ENCODE results near the gene FGF13. TPM values are rescaled to one million over a fixed set of nuclear protein-coding genes. Genes with fewer than 3 reads are reported as not detected.

The FGF13 gene
- total RNA-seq, 1 experiment from 2014 or later: 17.1 TPM

DNA sequence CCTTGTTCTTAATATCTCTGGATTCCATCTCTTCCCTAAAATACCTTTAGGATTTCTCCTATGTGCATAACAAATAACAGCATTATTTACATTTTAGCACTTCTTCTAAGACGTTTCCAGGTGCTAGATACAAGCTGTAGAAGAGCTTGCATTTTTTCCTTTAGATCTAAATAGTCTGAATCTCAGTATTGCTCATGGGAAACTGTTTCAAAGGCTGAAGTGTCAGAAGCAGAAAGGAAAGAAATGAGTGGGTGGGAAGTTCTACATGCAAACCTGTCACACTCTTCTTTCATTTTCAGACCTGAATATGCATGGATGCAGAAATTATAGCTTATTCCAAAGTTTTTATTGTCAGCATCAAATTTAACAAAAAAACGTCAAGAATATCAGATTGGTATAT lies 41.8 kb downstream of the FGF13 start:
- no peak overlapping the region for H4K91ac ChIP-seq (ENCODE audit: insufficient read length, low read depth, low read length)
- H3K56ac ChIP-seq (ENCODE audit: insufficient read length, low read depth, low read length): no peak overlapping the region
- H2BK12ac ChIP-seq (ENCODE audit: insufficient read length, low read depth, low read length): no peak overlapping the region
- no peak overlapping the region for H4K8ac ChIP-seq (replicated peaks; ENCODE audit: insufficient read length, low read depth, low read length)
- Mint-ChIP-seq H3K4me3 (no peak overlapping the region; a peak in 2 of 5 replicates), H3K27ac (no peak overlapping the region; a peak in 1 of 7 replicates), H3K27me3 (ENCODE audit: low read depth) (no peaks in the 10 kb centered on the region), H3K9me3 (peaks cover 0 to 9% of the 10 kb centered on the region in 2 experiments; a peak in 1 of 5 replicates), H3K4me1 (peaks cover 19% of the 10 kb centered on the region in 2 experiments), H3K36me3 (ENCODE audit: insufficient read depth in 1 of 3, low read depth in 3 of 3) (no peaks in the 10 kb centered on the region)
- WGBS (ENCODE audit: extremely low coverage, insufficient read length, low lambda C conversion rate): no CpG with 5 or more reads among the region's 2 CpGs
- no peak overlapping the region for H2AK5ac ChIP-seq (ENCODE audit: insufficient read length, low read length)
- peaks cover 2% of the 10 kb centered on the region; the same call in 1 of the 2 replicates for H3K79me2 ChIP-seq (ENCODE audit: insufficient read depth, low read length)
- H3K4me2 ChIP-seq (ENCODE audit: insufficient read depth, insufficient read length, low read length): peak overlapping the region; percentile 30
- no peak overlapping the region for H3K9ac ChIP-seq (ENCODE audit: extremely low read depth, insufficient read length, low read length)
- no peak overlapping the region for H2AFZ ChIP-seq (ENCODE audit: low read length)
- no peak overlapping the region for H3T11ph ChIP-seq (ENCODE audit: low read length)
- H2BK20ac ChIP-seq (ENCODE audit: low read depth, low read length, poor library complexity, severe bottlenecking): no peak overlapping the region
- H3K18ac ChIP-seq (ENCODE audit: insufficient read length, low read depth, low read length): no peak overlapping the region
- TF ChIP-seq, protein P1, sequence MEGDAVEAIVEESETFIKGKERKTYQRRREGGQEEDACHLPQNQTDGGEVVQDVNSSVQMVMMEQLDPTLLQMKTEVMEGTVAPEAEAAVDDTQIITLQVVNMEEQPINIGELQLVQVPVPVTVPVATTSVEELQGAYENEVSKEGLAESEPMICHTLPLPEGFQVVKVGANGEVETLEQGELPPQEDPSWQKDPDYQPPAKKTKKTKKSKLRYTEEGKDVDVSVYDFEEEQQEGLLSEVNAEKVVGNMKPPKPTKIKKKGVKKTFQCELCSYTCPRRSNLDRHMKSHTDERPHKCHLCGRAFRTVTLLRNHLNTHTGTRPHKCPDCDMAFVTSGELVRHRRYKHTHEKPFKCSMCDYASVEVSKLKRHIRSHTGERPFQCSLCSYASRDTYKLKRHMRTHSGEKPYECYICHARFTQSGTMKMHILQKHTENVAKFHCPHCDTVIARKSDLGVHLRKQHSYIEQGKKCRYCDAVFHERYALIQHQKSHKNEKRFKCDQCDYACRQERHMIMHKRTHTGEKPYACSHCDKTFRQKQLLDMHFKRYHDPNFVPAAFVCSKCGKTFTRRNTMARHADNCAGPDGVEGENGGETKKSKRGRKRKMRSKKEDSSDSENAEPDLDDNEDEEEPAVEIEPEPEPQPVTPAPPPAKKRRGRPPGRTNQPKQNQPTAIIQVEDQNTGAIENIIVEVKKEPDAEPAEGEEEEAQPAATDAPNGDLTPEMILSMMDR (conservative IDR thresholded peaks at IDR 0.05): no peak
- peaks cover 6% of the 10 kb centered on the region for H3K9me3 ChIP-seq (ENCODE audit: control insufficient read depth, low read depth, low read length)
- no peak overlapping the region for H3K27ac ChIP-seq (ENCODE audit: insufficient read length, low read depth, low read length)
- no peaks in the 10 kb centered on the region for H3K79me1 ChIP-seq (ENCODE audit: insufficient read depth, low read depth, low read length, poor library complexity, severe bottlenecking)
- no peak overlapping the region for H3K23ac ChIP-seq (ENCODE audit: insufficient read length, low read depth, low read length)
- no peak overlapping the region for H2BK5ac ChIP-seq (ENCODE audit: insufficient read length, low read length)
- DNase-seq: no peak
- H2BK15ac ChIP-seq (ENCODE audit: low read depth, low read length): no peak overlapping the region
- no peak overlapping the region for H2BK120ac ChIP-seq (ENCODE audit: low read depth, low read length, poor library complexity, severe bottlenecking)
- H3K14ac ChIP-seq (ENCODE audit: insufficient read depth, low read length): no peak overlapping the region
- H4K20me1 ChIP-seq (ENCODE audit: control insufficient read depth, insufficient read depth, insufficient read length): no peaks in the 10 kb centered on the region
- no peak overlapping the region for H4K5ac ChIP-seq (ENCODE audit: insufficient read length, low read depth, low read length)
- no peaks in the 10 kb centered on the region for H3K23me2 ChIP-seq (ENCODE audit: insufficient read length, low read depth, low read length, poor library complexity, severe bottlenecking)
- H3K27me3 ChIP-seq (ENCODE audit: insufficient read depth, low read length): no peaks in the 10 kb centered on the region
- peaks cover 2% of the 10 kb centered on the region; the same call in 1 of the 2 replicates for H3K4me1 ChIP-seq (ENCODE audit: insufficient read depth, low read length)
- no peak overlapping the region for H3K4ac ChIP-seq (ENCODE audit: low read depth, low read length)
